GM12878 (cell line): ENCODE measurements around the gene POLN. TPM values are rescaled to one million over a fixed set of nuclear protein-coding genes. Genes with fewer than 3 reads are reported as not detected.

Experiments used
- ATAC-seq: fragments of 200-7000 bp; cut with Tn5 transposase; 3 replicates; pipeline ENCODE4 v1.9.1; 2020; ENCODE audit warnings: mild to moderate bottlenecking, moderate library complexity
- BruUV-seq: library from RNA; stranded (reverse); fragments of 400-500 nt; replicated peaks from 2 replicates; lab custom pipeline; 2021; lab: Mats Ljungman, UMichigan
- CTCF ChIA-PET: fragments of 300-600 bp; sonication (Branson Sonifier 250); formaldehyde crosslinking; extraction: SDS; loops from one replicate; lab custom pipeline; 2021; ENCODE audit warnings: inconsistent platforms; lab: Yijun Ruan, JAX
- POLR2A ChIA-PET: fragments of 350-600 bp; formaldehyde crosslinking; extraction: SDS; loops from one replicate; lab custom pipeline; 2021; ENCODE audit warnings: inconsistent platforms; lab: Charles Lee
- RAD21 ChIA-PET: fragments of 300-600 bp; sonication (Branson Sonifier 250); formaldehyde crosslinking; loops from one replicate; lab custom pipeline; 2023; ENCODE audit warnings: antibody characterized with exemption; ENCODE audit not compliant: unreplicated experiment; lab: Charles Lee
- SMC1A ChIA-PET: fragments of 300-600 bp; sonication (Branson Sonifier 250); formaldehyde crosslinking; loops from one replicate; lab custom pipeline; 2023; ENCODE audit not compliant: unreplicated experiment, uncharacterized antibody; lab: Charles Lee
- DNase-seq: peaks from one replicate; pipeline ENCODE4 v3.0.0-alpha.2; 2011; ENCODE audit warnings: low read depth, low spot score
- FAIRE-seq: peaks from 3 replicates; lab custom pipeline; 2011; peaks lifted over from hg19 to GRCh38; lab: Jason Lieb, UNC
- H2AFZ ChIP-seq: 2 replicates; pipeline ENCODE4 v1.6.0; 2011; ENCODE audit warnings: low read depth, low read length, control low read depth; ENCODE audit not compliant: control insufficient read depth
- H3K27ac ChIP-seq: 2 replicates; pipeline ENCODE4 v1.5.1; 2011; ENCODE audit warnings: control low read depth; ENCODE audit not compliant: control insufficient read depth, insufficient read depth
- H3K27me3 ChIP-seq, 2 experiments: replicated peaks in 1 of 2; 2 replicates each; pipeline versions ENCODE4 v1.6.0 to v1.6.1; 2011; ENCODE audit warnings: low read length in 1 of 2; ENCODE audit not compliant: control insufficient read depth in 2 of 2, insufficient read depth in 2 of 2
- H3K36me3 ChIP-seq, 2 experiments: 2 replicates each; pipeline ENCODE4 v1.5.1; 2011; ENCODE audit warnings: low read length in 1 of 2; ENCODE audit not compliant: control insufficient read depth in 2 of 2, insufficient read depth in 2 of 2
- H3K4me1 ChIP-seq: 2 replicates; pipeline ENCODE4 v1.6.1; 2011; ENCODE audit warnings: mild to moderate bottlenecking, low read length, moderate library complexity, mixed read lengths; ENCODE audit not compliant: control insufficient read depth, insufficient read depth
- H3K4me2 ChIP-seq: 2 replicates; pipeline ENCODE4 v1.6.0; 2011; ENCODE audit warnings: control low read depth; ENCODE audit not compliant: control insufficient read depth, insufficient read depth
- H3K4me3 ChIP-seq: fragments of 200-600 bp; sonication (generic); 2 replicates; pipeline ENCODE4 v1.5.1; 2016
- H3K79me2 ChIP-seq: 2 replicates; pipeline ENCODE4 v1.6.0; 2011; ENCODE audit warnings: low read length; ENCODE audit not compliant: control insufficient read depth, insufficient read depth
- H3K9ac ChIP-seq: 2 replicates; pipeline ENCODE4 v1.8.0; 2011; ENCODE audit warnings: low read length, control low read depth, mixed read lengths; ENCODE audit not compliant: control insufficient read depth, insufficient read depth
- H3K9me3 ChIP-seq: replicated peaks from 3 replicates; pipeline ENCODE4 v1.5.1; 2011; ENCODE audit warnings: mild to moderate bottlenecking, low read length; ENCODE audit not compliant: control insufficient read depth, insufficient read depth
- H4K20me1 ChIP-seq: 2 replicates; pipeline ENCODE4 v1.6.0; 2011; ENCODE audit not compliant: control insufficient read depth, insufficient read depth
- EGR1 ChIP-seq, 2 experiments: IDR thresholded peaks; 1 replicate in 1 of 2; 2 replicates in 1 of 2; pipeline ENCODE4 v1.6.1; 2011 to 2012; ENCODE audit warnings: low read depth in 2 of 2, low read length in 2 of 2, borderline replicate concordance in 1 of 2, mild to moderate bottlenecking in 1 of 2, moderate library complexity in 1 of 2
- IKZF2 ChIP-seq, 2 experiments: fragments of 450-650 bp; IDR thresholded peaks; 2 replicates each; pipeline ENCODE4 v1.6.1; 2017; ENCODE audit warnings: mild to moderate bottlenecking in 2 of 2, moderate library complexity in 2 of 2
- LARP7 ChIP-seq: fragments of 450-650 bp; IDR thresholded peaks from 2 replicates; pipeline ENCODE4 v1.6.1; 2017; ENCODE audit warnings: mild to moderate bottlenecking
- SMARCA5 ChIP-seq: fragments of 450-650 bp; IDR thresholded peaks from 2 replicates; pipeline ENCODE4 v1.6.1; 2017; ENCODE audit warnings: mild to moderate bottlenecking
- SUPT20H ChIP-seq: IDR thresholded peaks from 2 replicates; pipeline ENCODE4 v1.6.1; 2011; ENCODE audit warnings: low read depth, mild to moderate bottlenecking, low read length, moderate library complexity, borderline replicate concordance; ENCODE audit not compliant: control insufficient read depth
- TAF1 ChIP-seq: IDR thresholded peaks from 2 replicates; pipeline ENCODE4 v1.6.1; 2011; ENCODE audit warnings: mild to moderate bottlenecking, low read depth, low read length, borderline replicate concordance
- YY1 ChIP-seq: IDR thresholded peaks from 2 replicates; pipeline ENCODE4 v1.6.1; 2011; ENCODE audit warnings: low read depth, mild to moderate bottlenecking, low read length
- ZSCAN29 ChIP-seq: fragments of 450-650 bp; IDR thresholded peaks from 2 replicates; pipeline ENCODE4 v1.6.1; 2017; ENCODE audit warnings: mild to moderate bottlenecking, moderate library complexity
- WGBS: methylation state at CpG from one replicate; pipeline ENCODE4 v1.1.6; 2016; ENCODE audit warnings: low lambda C conversion rate; ENCODE audit not compliant: insufficient replicate concordance, insufficient coverage; ENCODE audit errors: missing lambda C conversion rate; 5-methylcytosine and 5-hydroxymethylcytosine counted together
- in situ Hi-C: fragments of 300-500 bp; cut with MboI; formaldehyde crosslinking; loops from 9 replicates; pipeline ENCODE4 v1.14.3; 2018; ENCODE audit warnings: mixed read lengths
- intact Hi-C: fragments of 100-400 bp; cut with micrococcal nuclease; formaldehyde crosslinking; loops from one replicate; pipeline ENCODE4 v1.14.2; 2022; ENCODE audit not compliant: unreplicated experiment
- polyA plus RNA-seq, 11 experiments: library from polyadenylated mRNA; depleted of rRNA in 4 of 11; unstranded in 6 of 11; stranded (reverse) in 5 of 11; fragments of >200 nt; fragmentation: Nextera tagmentation in 4 of 11; fragmentation: Illumina TruSeq in 1 of 11; extraction: Ambion mirVana in 4 of 11; extraction: Trizol in 1 of 11; gene quantifications; 1 replicate in 1 of 11; 2 replicates in 10 of 11; pipeline versions ENCODE4 v1.2.1 to v1.2.3, GENCODE V29; 2011 to 2016; ENCODE audit warnings: inconsistent platforms in 2 of 11, missing spikeins in 2 of 11, low read depth in 1 of 11
- total RNA-seq, 4 experiments: library from RNA; depleted of rRNA in 3 of 4; stranded (reverse); fragments of >200 nt in 3 of 4; fragmentation: Illumina TruSeq in 1 of 4; extraction: Trizol in 1 of 4; gene quantifications; 2 replicates each; pipeline versions ENCODE4 v1.2.1 to v1.2.3, GENCODE V29; 2013 to 2021
- TF ChIP-seq, protein P1 (sequence below): IDR thresholded peaks from 2 replicates; pipeline ENCODE4 v1.6.1; 2011; ENCODE audit warnings: borderline replicate concordance, low read depth, mild to moderate bottlenecking, moderate library complexity, low read length; ENCODE audit not compliant: insufficient read depth, poor library complexity, severe bottlenecking
- TF ChIP-seq, protein P2 (sequence below): fragments of 450-650 bp; conservative IDR thresholded peaks from 2 replicates; pipeline ENCODE4 v1.6.1; 2017; ENCODE audit warnings: mild to moderate bottlenecking, moderate library complexity

Gene POLN
- total and polyA plus RNA-seq, 10 of the 15 experiments (the other 5 are each of a cell fraction or from before 2014, with no cell fraction given) = 0.09 to 2.0 (median 0.95) TPM; not detected in 1

DNA sequence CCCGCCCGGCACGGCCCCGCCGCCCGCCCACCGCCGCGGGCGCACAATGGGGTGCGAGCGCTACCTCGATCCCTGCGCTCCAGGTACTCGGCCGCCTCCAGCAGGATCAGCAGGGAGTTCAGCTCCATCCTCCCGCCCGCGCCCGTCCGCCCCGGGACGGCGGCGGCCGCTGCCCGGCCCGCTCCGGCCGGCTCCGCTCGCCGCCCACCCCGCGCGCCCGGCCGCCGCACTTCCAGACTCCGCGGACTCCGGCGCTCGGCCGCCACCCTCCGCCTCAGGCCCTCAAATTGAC, 19.9 kb upstream of the POLN start, which contains the start of gene MXD4:
Gene MXD4, minus strand, starts transcription at position 257 of the 292 bp plus-strand sequence. Its CDS starts 129 bp downstream, at position 128.
- no peaks in the 10 kb centered on the region; the same call in 1 of the 2 replicates for H3K4me1 ChIP-seq
- in situ Hi-C loops (no loop called here), intact Hi-C loops (loop anchor here (1.0 to 10.0 kb wide), 3 partner anchors 19 to 813 kb away; partner anchors contain the start of genes HAUS3, HTT, HTT-AS and POLN)
- H3K27me3 ChIP-seq = no peaks in the 10 kb centered on the region
- CTCF ChIA-PET = interaction anchor here (0.9 to 1.0 kb wide), 3 partner anchors 18 to 151 kb away, joined by 3 to 6 read pairs (median 3); no protein-coding TSS in a partner anchor
- H2AFZ ChIP-seq = peak within 1 kb of the TSS; percentile 87
- H3K4me2 ChIP-seq = peak within 1 kb of the TSS; percentile 94
- H3K9me3 ChIP-seq = no peaks in the 10 kb centered on the region
- RAD21 ChIA-PET = interaction anchor here (0.8 to 1.7 kb wide), 8 partner anchors 11 to 223 kb away, joined by 3 to 15 read pairs (median 6); partner anchors contain the start of gene RNF4
- POLR2A ChIA-PET = interaction anchor here (0.7 to 1.1 kb wide), 7 partner anchors 10 to 523 kb away, joined by 3 to 19 read pairs (median 4); partner anchors contain the start of genes HAUS3, POLN and RNF4
- peaks cover 10% of the 10 kb centered on the region for H3K79me2 ChIP-seq
- WGBS = 0% methylated on average over 24 of the region's 46 CpGs
- SMC1A ChIA-PET = interaction anchor here (0.7 to 1.1 kb wide), 4 partner anchors 21 to 151 kb away, joined by 3 to 5 read pairs (median 5); no protein-coding TSS in a partner anchor
- peak within 1 kb of the TSS; percentile 82 for H3K27ac ChIP-seq
- no peaks in the 10 kb centered on the region; the same call in 1 of the 2 replicates for H4K20me1 ChIP-seq
- TF ChIP-seq IKZF2 (IDR thresholded peaks at IDR 0.05) (no peak), YY1 (peak; percentile 32; the same call in 1 of the 2 replicates), SMARCA5 (peak; percentile 39; the same call in 1 of the 2 replicates), SUPT20H (no peak), EGR1 (IDR thresholded peaks at IDR 0.05; ENCODE audit: borderline replicate concordance in 1 of 2, low read depth in 2 of 2, low read length in 2 of 2) (0 out of 3 replicates have a peak, but pooled peaks of 1 of the 2 experiments have one; percentile 10), LARP7 (peak; percentile 50; the same call in 1 of the 2 replicates), ZSCAN29 (0 out of 2 replicates have a peak, but pooled peaks have one; percentile 57), TAF1 (peak; percentile 51; the same call in 1 of the 2 replicates)
- TF ChIP-seq, protein P1, sequence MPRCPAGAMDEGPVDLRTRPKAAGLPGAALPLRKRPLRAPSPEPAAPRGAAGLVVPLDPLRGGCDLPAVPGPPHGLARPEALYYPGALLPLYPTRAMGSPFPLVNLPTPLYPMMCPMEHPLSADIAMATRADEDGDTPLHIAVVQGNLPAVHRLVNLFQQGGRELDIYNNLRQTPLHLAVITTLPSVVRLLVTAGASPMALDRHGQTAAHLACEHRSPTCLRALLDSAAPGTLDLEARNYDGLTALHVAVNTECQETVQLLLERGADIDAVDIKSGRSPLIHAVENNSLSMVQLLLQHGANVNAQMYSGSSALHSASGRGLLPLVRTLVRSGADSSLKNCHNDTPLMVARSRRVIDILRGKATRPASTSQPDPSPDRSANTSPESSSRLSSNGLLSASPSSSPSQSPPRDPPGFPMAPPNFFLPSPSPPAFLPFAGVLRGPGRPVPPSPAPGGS = no peak
- TF ChIP-seq, protein P2, sequence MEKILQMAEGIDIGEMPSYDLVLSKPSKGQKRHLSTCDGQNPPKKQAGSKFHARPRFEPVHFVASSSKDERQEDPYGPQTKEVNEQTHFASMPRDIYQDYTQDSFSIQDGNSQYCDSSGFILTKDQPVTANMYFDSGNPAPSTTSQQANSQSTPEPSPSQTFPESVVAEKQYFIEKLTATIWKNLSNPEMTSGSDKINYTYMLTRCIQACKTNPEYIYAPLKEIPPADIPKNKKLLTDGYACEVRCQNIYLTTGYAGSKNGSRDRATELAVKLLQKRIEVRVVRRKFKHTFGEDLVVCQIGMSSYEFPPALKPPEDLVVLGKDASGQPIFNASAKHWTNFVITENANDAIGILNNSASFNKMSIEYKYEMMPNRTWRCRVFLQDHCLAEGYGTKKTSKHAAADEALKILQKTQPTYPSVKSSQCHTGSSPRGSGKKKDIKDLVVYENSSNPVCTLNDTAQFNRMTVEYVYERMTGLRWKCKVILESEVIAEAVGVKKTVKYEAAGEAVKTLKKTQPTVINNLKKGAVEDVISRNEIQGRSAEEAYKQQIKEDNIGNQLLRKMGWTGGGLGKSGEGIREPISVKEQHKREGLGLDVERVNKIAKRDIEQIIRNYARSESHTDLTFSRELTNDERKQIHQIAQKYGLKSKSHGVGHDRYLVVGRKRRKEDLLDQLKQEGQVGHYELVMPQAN = peak; percentile 41
- ATAC-seq (no peak), FAIRE-seq (no peak), DNase-seq (no peak)
- H3K4me3 ChIP-seq = peak within 1 kb of the TSS; percentile 88
- no peaks in the 10 kb centered on the region; a peak in 1 of 4 replicates for H3K36me3 ChIP-seq
- peak within 1 kb of the TSS; percentile 88 for H3K9ac ChIP-seq
- BruUV-seq = no TSS peak
